ENCODE data around the gene HCFC1. TPM values are rescaled to one million over a fixed set of nuclear protein-coding genes. Genes with fewer than 3 reads are reported as not detected.
A peak's percentile ranks its signal among the peaks of the same experiment; 100 is the strongest.

The HCFC1 gene
- total and polyA plus RNA-seq, 2 experiments from 2014 or later, result 18.9 to 25.0 TPM

- Histone ChIP-seq H3K4me2 (peak overlapping the region; percentile 86), H2AFZ (no peak overlapping the region)
Measured at GRCh38 chrX:153969125-153969903, 2.3 kb downstream of the HCFC1 start.

GRCh38 chrX:153968754-153969124 lies 2.9 kb downstream of the HCFC1 start:
- Histone ChIP-seq H2AFZ (no peak overlapping the region), H3K27ac (peak overlapping the region; percentile 81), H3K9me3 (ENCODE audit: low read depth) (no peaks in the 10 kb centered on the region), H4K20me1 (ENCODE audit: insufficient read depth, poor library complexity, severe bottlenecking) (peaks cover 53% of the 10 kb centered on the region), H3K79me2 (peaks cover 66% of the 10 kb centered on the region), H3K4me2 (peak overlapping the region; percentile 86), H3K4me1 (ENCODE audit: insufficient read depth) (peaks cover 20% of the 10 kb centered on the region), H3K27me3 (no peaks in the 10 kb centered on the region), H3K9me2 (replicated peaks; ENCODE audit: insufficient read depth) (no peaks in the 10 kb centered on the region), H3K4me3 (no peak overlapping the region), H3K36me3 (replicated peaks; ENCODE audit: insufficient read depth, low read depth) (no peaks in the 10 kb centered on the region)
- TF ChIP-seq EZH2phosphoT487 (IDR thresholded peaks at IDR 0.05; ENCODE audit: low read depth, severe bottlenecking, unreplicated experiment) (no peak), EZH2 (IDR thresholded peaks at IDR 0.05; ENCODE audit: borderline replicate concordance) (no peak)
- TF ChIP-seq, protein P1, sequence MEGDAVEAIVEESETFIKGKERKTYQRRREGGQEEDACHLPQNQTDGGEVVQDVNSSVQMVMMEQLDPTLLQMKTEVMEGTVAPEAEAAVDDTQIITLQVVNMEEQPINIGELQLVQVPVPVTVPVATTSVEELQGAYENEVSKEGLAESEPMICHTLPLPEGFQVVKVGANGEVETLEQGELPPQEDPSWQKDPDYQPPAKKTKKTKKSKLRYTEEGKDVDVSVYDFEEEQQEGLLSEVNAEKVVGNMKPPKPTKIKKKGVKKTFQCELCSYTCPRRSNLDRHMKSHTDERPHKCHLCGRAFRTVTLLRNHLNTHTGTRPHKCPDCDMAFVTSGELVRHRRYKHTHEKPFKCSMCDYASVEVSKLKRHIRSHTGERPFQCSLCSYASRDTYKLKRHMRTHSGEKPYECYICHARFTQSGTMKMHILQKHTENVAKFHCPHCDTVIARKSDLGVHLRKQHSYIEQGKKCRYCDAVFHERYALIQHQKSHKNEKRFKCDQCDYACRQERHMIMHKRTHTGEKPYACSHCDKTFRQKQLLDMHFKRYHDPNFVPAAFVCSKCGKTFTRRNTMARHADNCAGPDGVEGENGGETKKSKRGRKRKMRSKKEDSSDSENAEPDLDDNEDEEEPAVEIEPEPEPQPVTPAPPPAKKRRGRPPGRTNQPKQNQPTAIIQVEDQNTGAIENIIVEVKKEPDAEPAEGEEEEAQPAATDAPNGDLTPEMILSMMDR (IDR thresholded peaks at IDR 0.05; ENCODE audit: poor library complexity), result no peak
- no peak for DNase-seq (ENCODE audit: low spot score)
- 47% methylated on average over 12 of the region's 12 CpGs for WGBS (ENCODE audit: low lambda C conversion rate, missing lambda C conversion rate)

More at GRCh38 chrX:153969125-153969903, 2.3 kb downstream of the HCFC1 start:
- 45% methylated on average over 24 of the region's 25 CpGs for WGBS (ENCODE audit: low lambda C conversion rate, missing lambda C conversion rate)
- peaks cover 71% of the 10 kb centered on the region for H3K79me2 ChIP-seq
- H3K9me2 ChIP-seq (replicated peaks; ENCODE audit: insufficient read depth), result no peaks in the 10 kb centered on the region
- H3K36me3 ChIP-seq (replicated peaks; ENCODE audit: insufficient read depth, low read depth), result no peaks in the 10 kb centered on the region
- peak overlapping the region; percentile 55 for H3K4me3 ChIP-seq
- peak overlapping the region; percentile 81 for H3K27ac ChIP-seq
- peaks cover 52% of the 10 kb centered on the region for H4K20me1 ChIP-seq (ENCODE audit: insufficient read depth, poor library complexity, severe bottlenecking)
- H3K4me1 ChIP-seq (ENCODE audit: insufficient read depth), result peaks cover 23% of the 10 kb centered on the region
- no peaks in the 10 kb centered on the region for H3K9me3 ChIP-seq (ENCODE audit: low read depth)
- DNase-seq (ENCODE audit: low spot score), result no peak
- TF ChIP-seq EZH2phosphoT487 (IDR thresholded peaks at IDR 0.05; ENCODE audit: low read depth, severe bottlenecking, unreplicated experiment) (no peak), EZH2 (IDR thresholded peaks at IDR 0.05; ENCODE audit: borderline replicate concordance) (no peak)
- TF ChIP-seq, protein P1 (IDR thresholded peaks at IDR 0.05; ENCODE audit: poor library complexity), result no peak
- no peaks in the 10 kb centered on the region for H3K27me3 ChIP-seq

DNA sequence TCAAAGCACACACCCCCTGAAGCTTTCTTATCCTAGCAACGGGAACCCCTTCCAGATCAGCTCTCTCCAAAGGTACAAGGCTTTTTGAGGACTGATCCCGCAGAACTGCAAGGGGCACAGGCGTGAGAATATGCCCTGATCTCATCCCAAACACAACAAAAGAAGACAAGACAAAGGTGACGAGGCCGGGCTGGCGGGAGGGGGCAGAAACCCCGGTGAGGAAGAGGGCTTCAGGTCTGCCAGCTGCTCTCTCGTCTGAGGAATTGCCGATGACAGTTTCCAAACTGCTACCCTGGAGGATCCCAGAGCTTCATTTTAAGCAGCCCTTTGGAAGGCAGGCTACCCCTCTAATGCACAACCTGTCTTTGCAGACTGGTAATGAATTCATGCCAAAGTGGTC lies 3.4 kb downstream of the HCFC1 start:
- Histone ChIP-seq H4K20me1 (ENCODE audit: insufficient read depth, poor library complexity, severe bottlenecking) (peaks cover 53% of the 10 kb centered on the region), H3K4me3 (no peak overlapping the region), H3K4me2 (peak overlapping the region; percentile 86), H2AFZ (no peak overlapping the region), H3K79me2 (peaks cover 63% of the 10 kb centered on the region), H3K36me3 (replicated peaks; ENCODE audit: insufficient read depth, low read depth) (no peaks in the 10 kb centered on the region), H3K4me1 (ENCODE audit: insufficient read depth) (peaks cover 15% of the 10 kb centered on the region), H3K27me3 (no peaks in the 10 kb centered on the region), H3K27ac (no peak overlapping the region), H3K9me3 (ENCODE audit: low read depth) (no peaks in the 10 kb centered on the region), H3K9me2 (replicated peaks; ENCODE audit: insufficient read depth) (no peaks in the 10 kb centered on the region)
- 79% methylated on average over 9 of the region's 9 CpGs for WGBS (ENCODE audit: low lambda C conversion rate, missing lambda C conversion rate)
- TF ChIP-seq EZH2 (IDR thresholded peaks at IDR 0.05; ENCODE audit: borderline replicate concordance), result no peak
- TF ChIP-seq, protein P1 (IDR thresholded peaks at IDR 0.05; ENCODE audit: poor library complexity), result no peak
- no peak for TF ChIP-seq EZH2phosphoT487 (IDR thresholded peaks at IDR 0.05; ENCODE audit: low read depth, severe bottlenecking, unreplicated experiment)
- no peak for DNase-seq (ENCODE audit: low spot score)

Measured in hepatocyte (in vitro differentiated cells).